ENCODE results near the gene GRIK2.

Gene GRIK2

DNA sequence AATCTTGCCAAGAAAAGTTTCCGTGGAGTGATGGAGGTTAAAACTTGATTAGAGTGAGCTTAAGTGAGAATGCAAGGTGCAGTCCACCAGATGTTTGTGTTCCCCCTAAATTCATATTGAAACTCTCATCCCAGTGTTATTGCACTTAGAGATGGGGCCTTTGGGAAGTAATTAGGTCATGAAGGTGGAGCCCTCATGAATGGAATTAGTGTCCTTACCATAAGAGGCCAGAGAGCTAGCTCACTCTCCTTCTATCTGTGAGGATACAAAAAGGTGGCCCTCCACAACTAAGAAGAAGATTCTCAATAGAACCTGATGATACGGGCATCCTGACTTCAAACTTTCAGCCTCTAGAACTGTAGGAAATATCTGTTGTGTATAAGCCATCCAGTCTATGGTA lies 258.6 kb downstream of the GRIK2 start:
- Histone ChIP-seq H3K4me3 (ENCODE audit: low read depth, low read length) (no peak overlapping the region), H3K4me1 (ENCODE audit: control insufficient read depth, insufficient read depth, low read length) (peaks cover 19% of the 10 kb centered on the region), H3K9ac (ENCODE audit: low read depth, low read length) (no peak overlapping the region), H3K27me3 (ENCODE audit: control insufficient read depth, insufficient read depth, low read length) (no peaks in the 10 kb centered on the region), H3K9me3 (ENCODE audit: control insufficient read depth, insufficient read depth, low read length) (no peaks in the 10 kb centered on the region), H3K36me3 (ENCODE audit: control insufficient read depth, insufficient read depth, low read length) (no peaks in the 10 kb centered on the region)

DNA sequence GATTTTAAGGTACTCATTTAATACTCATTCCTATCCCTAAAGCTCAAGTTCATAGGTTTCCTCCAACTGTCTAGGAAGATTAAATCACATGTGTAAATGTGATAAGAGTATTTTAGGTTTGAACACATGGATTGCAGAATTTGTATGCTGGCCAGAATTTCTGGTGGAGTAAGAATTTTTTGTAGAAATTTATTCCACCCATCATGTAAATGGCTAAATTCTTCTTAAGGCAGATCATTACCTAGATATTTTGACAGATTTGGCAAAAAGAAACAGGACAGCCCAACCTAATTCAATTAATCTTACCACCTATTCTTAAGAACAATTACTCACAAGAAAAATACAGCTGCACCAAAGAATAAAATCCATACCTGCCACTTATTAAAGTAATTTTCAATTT lies 261.6 kb downstream of the GRIK2 start:
- Histone ChIP-seq H3K9me3 (ENCODE audit: control insufficient read depth, insufficient read depth, low read length) (no peaks in the 10 kb centered on the region), H3K4me1 (ENCODE audit: control insufficient read depth, insufficient read depth, low read length) (peaks cover 13% of the 10 kb centered on the region), H3K27me3 (ENCODE audit: control insufficient read depth, insufficient read depth, low read length) (no peaks in the 10 kb centered on the region), H3K9ac (ENCODE audit: low read depth, low read length) (no peak overlapping the region), H3K4me3 (ENCODE audit: low read depth, low read length) (no peak overlapping the region), H3K36me3 (ENCODE audit: control insufficient read depth, insufficient read depth, low read length) (no peaks in the 10 kb centered on the region)

DNA sequence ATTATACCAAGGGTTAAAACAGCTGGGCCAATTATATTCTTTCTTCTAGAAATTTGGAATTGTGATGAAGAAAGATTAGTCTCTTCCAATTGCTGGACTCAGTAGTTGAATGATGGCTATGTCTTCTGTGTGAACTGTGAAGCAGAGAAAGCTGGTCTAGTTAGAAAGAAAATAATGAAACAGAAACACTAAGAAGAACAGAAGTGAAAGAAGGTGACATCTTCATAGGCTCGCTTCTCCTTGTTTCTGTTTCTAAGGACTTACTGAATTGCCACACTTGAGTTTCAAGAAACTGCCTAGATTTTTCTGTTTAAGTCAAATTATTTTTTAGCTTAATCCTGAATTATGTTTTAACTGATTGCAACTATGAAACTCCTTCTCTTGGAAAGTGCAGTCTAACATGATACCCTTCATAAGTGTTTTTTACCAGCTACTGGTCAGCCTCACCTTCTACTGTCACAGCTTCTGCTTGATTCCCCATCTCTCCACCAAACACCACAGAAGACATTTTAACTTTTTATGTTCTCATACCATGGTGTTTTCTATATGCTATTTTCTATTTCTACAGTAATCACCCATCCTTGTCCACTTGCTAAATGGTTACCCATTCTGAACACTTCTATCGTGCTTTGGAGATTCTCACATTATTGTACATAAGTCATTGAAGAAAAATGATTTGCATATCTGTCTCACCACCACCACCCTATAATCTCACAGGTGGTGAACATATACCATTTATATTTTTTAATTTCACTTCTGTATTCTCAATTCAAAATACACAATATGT lies 268.8 kb downstream of the GRIK2 start:
- Histone ChIP-seq H3K36me3 (ENCODE audit: control insufficient read depth, insufficient read depth, low read length) (no peaks in the 10 kb centered on the region), H3K4me1 (ENCODE audit: control insufficient read depth, insufficient read depth, low read length) (no peaks in the 10 kb centered on the region)

DNA sequence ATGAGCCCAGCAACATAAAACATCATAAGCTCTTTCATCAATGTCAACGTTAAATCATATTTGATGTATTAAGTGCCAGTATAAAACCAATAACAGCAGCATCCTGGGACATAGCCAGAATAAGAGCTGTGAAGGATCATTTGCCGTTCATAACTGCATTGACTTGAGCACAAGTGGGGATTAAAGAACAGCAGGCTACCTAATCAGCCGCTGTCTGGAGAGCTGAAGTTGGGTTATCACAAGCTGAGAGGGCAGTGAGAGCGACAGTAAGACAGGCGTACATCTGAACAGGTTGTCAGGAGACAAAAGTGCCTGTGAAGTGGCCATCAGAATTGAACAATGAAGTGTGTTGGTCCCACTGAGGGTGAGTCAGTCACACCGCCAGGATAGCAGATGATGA lies 269.6 kb downstream of the GRIK2 start:
- Histone ChIP-seq H3K27me3 (ENCODE audit: control insufficient read depth, insufficient read depth, low read length) (no peaks in the 10 kb centered on the region), H3K36me3 (ENCODE audit: control insufficient read depth, insufficient read depth, low read length) (no peaks in the 10 kb centered on the region), H3K4me3 (ENCODE audit: low read depth, low read length) (no peak overlapping the region), H3K4me1 (ENCODE audit: control insufficient read depth, insufficient read depth, low read length) (no peaks in the 10 kb centered on the region), H3K9me3 (ENCODE audit: control insufficient read depth, insufficient read depth, low read length) (no peaks in the 10 kb centered on the region), H3K9ac (ENCODE audit: low read depth, low read length) (no peak overlapping the region)

More for the DNA sequence above, 268.8 kb downstream of the GRIK2 start:
- no peaks in the 10 kb centered on the region for H3K27me3 ChIP-seq (ENCODE audit: control insufficient read depth, insufficient read depth, low read length)
- H3K4me3 ChIP-seq (ENCODE audit: low read depth, low read length), result no peak overlapping the region
- no peak overlapping the region for H3K9ac ChIP-seq (ENCODE audit: low read depth, low read length)
- no peaks in the 10 kb centered on the region for H3K9me3 ChIP-seq (ENCODE audit: control insufficient read depth, insufficient read depth, low read length)

DNA sequence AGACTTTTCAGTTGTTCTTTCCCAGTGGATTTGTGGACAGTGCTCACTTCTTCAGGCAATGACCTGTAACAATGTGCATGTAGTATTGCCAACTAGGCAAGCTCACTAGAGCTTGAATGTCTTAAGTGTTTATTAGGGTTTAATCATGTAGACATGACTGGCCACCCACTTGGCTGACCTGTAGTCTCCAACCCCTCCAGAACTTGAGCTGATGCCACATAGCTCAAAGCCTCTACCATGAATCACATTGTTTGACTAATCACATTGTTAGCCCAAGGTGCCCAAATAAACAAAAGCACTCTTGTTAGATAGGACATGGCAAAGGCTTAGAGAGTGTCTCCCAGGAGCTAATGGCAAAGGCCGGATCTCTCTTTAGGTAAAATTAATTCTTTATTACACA lies 272.7 kb downstream of the GRIK2 start:
- Histone ChIP-seq H3K4me1 (ENCODE audit: control insufficient read depth, insufficient read depth, low read length) (no peaks in the 10 kb centered on the region), H3K27me3 (ENCODE audit: control insufficient read depth, insufficient read depth, low read length) (no peaks in the 10 kb centered on the region), H3K36me3 (ENCODE audit: control insufficient read depth, insufficient read depth, low read length) (no peaks in the 10 kb centered on the region), H3K4me3 (ENCODE audit: low read depth, low read length) (no peak overlapping the region), H3K9ac (ENCODE audit: low read depth, low read length) (no peak overlapping the region), H3K9me3 (ENCODE audit: control insufficient read depth, insufficient read depth, low read length) (no peaks in the 10 kb centered on the region)

DNA sequence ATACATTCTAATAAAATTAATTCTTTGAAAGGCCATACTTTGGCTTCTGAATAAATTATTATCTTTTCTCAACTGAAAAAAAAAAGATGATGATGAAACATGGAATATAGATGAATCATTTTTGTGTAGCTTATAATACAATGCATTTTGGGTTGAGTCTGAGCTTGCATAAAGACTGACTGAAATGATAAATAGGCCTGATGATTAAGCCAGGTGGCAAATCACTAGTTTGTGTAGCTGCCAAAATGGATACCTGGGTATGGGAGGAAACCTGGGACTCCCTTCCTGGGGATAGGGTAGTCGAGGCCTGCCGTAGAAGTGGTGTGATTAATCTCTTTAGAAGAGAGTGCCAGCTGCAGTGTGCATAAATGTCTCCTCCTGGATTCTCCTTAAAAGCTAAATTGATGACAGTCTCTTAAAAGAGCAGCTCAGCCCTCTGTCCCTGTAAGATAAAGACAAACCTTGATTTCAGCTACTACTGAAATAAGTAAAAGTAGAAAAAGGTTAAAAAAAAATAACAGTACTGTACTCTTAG lies 275.1 kb downstream of the GRIK2 start:
- no peaks in the 10 kb centered on the region for H3K27me3 ChIP-seq (ENCODE audit: control insufficient read depth, insufficient read depth, low read length)
- no peaks in the 10 kb centered on the region for H3K9me3 ChIP-seq (ENCODE audit: control insufficient read depth, insufficient read depth, low read length)
- H3K4me3 ChIP-seq (ENCODE audit: low read depth, low read length), result no peak overlapping the region
- H3K9ac ChIP-seq (ENCODE audit: low read depth, low read length), result no peak overlapping the region
- H3K4me1 ChIP-seq (ENCODE audit: control insufficient read depth, insufficient read depth, low read length), result no peaks in the 10 kb centered on the region
- no peaks in the 10 kb centered on the region for H3K36me3 ChIP-seq (ENCODE audit: control insufficient read depth, insufficient read depth, low read length)

DNA sequence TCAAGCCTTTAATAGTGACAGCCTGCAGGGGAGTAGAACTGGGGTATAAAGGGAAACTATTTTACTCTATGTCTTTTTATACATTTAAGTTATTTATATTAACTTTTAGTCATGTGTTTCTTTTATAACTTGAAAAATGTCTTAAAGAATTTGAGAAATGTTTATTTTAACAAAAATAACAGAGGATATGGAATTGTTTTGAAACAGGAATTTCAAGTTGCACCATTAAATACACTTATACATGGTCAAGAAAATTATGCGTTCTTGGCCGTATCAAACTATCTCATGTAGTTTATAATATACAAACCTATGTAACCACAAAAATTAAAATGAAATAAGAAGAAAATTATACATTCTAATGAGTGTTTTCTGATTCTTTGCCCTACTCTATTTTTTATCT lies 282.7 kb downstream of the GRIK2 start:
- Histone ChIP-seq H3K4me3 (ENCODE audit: low read depth, low read length) (no peak overlapping the region), H3K9me3 (ENCODE audit: control insufficient read depth, insufficient read depth, low read length) (no peaks in the 10 kb centered on the region)

DNA sequence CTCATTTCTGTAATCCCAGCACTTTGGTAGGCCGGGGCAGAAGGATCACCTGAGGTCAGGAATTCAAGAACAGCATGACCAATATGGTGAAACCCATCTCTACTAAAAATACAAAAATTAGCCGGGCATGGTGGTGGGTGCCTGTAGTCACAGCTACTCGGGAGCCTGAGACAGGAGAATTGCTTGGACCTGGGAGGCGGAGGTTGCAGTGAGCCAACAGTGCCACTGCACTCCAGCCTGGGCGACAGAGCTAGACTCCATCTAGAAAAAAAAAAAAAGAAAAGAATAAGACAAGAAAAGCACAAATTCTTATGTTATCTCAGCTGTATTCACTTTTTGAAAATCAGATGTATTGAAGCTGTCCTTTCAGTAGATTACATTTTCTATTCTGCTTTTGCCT lies 289.4 kb downstream of the GRIK2 start:
- Histone ChIP-seq H3K27me3 (ENCODE audit: control insufficient read depth, insufficient read depth, low read length) (no peaks in the 10 kb centered on the region), H3K9me3 (ENCODE audit: control insufficient read depth, insufficient read depth, low read length) (no peaks in the 10 kb centered on the region), H3K36me3 (ENCODE audit: control insufficient read depth, insufficient read depth, low read length) (no peaks in the 10 kb centered on the region), H3K4me3 (ENCODE audit: low read depth, low read length) (no peak overlapping the region), H3K4me1 (ENCODE audit: control insufficient read depth, insufficient read depth, low read length) (peaks cover 14% of the 10 kb centered on the region), H3K9ac (ENCODE audit: low read depth, low read length) (no peak overlapping the region)

More for the DNA sequence above, 282.7 kb downstream of the GRIK2 start:
- Histone ChIP-seq H3K4me1 (ENCODE audit: control insufficient read depth, insufficient read depth, low read length) (peaks cover 3% of the 10 kb centered on the region), H3K27me3 (ENCODE audit: control insufficient read depth, insufficient read depth, low read length) (no peaks in the 10 kb centered on the region), H3K36me3 (ENCODE audit: control insufficient read depth, insufficient read depth, low read length) (no peaks in the 10 kb centered on the region), H3K9ac (ENCODE audit: low read depth, low read length) (no peak overlapping the region)

DNA sequence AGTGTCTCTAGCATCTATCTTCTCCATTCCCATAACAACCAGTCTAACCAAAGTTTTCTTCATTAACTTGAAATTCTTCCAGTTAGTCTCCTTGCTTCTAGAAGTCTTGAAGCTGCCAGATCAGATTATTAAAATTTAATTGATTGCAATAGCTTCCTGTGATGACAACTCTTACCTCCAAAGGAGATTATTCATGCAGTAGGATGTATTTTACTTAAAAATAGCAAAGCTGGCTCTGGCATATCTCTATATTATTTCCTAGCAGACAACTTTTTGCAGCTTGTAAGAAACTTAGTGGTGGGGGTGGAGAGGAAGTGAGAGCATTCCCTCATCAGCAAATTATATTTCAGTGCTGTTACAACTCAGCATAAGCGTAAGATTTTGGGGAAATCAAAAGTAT lies 290.4 kb downstream of the GRIK2 start:
- Histone ChIP-seq H3K27me3 (ENCODE audit: control insufficient read depth, insufficient read depth, low read length) (no peaks in the 10 kb centered on the region), H3K9me3 (ENCODE audit: control insufficient read depth, insufficient read depth, low read length) (no peaks in the 10 kb centered on the region), H3K9ac (ENCODE audit: low read depth, low read length) (no peak overlapping the region), H3K36me3 (ENCODE audit: control insufficient read depth, insufficient read depth, low read length) (no peaks in the 10 kb centered on the region), H3K4me1 (ENCODE audit: control insufficient read depth, insufficient read depth, low read length) (peaks cover 11% of the 10 kb centered on the region), H3K4me3 (ENCODE audit: low read depth, low read length) (no peak overlapping the region)

DNA sequence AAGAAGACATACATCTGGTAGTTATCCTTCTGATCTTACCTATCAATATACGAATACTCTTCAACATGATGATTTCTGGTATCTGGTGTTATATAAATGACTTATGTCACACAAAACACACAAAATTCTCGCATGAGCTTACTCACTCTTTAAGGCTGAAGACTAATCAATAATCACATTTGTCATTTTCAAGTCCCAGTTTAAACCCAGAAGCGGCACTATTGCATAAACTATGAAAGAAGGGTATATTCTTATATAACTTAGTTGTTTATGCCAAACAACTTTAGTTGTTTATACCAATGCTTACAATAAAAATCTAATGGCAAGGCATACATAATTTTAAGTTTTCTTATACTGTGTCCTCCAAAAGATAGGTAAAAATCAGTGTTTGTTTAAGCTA lies 293.1 kb downstream of the GRIK2 start:
- no peaks in the 10 kb centered on the region for H3K27me3 ChIP-seq (ENCODE audit: control insufficient read depth, insufficient read depth, low read length)
- H3K9me3 ChIP-seq (ENCODE audit: control insufficient read depth, insufficient read depth, low read length), result no peaks in the 10 kb centered on the region
- no peaks in the 10 kb centered on the region for H3K36me3 ChIP-seq (ENCODE audit: control insufficient read depth, insufficient read depth, low read length)
- no peak overlapping the region for H3K9ac ChIP-seq (ENCODE audit: low read depth, low read length)
- no peak overlapping the region for H3K4me3 ChIP-seq (ENCODE audit: low read depth, low read length)
- H3K4me1 ChIP-seq (ENCODE audit: control insufficient read depth, insufficient read depth, low read length), result peaks cover 10% of the 10 kb centered on the region

DNA sequence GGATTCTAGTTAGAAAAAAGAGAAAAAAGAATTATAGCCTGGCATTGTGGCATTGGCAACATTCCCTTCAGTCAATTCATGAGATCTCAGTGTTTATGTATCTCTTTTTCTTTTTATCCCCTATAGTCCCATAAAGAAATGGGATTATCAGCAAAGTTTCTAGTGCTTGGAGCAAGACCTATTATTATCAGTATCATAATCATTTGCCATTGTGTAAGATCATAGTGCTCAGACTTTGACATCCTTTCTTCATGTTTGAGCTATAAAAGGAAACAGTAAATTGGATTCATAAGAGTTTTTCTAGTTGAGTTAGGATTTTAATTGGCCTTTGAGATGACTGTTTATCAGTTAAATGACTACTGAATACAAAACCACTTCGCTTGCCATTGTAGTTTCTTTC lies 295.6 kb downstream of the GRIK2 start:
- H3K36me3 ChIP-seq (ENCODE audit: control insufficient read depth, insufficient read depth, low read length), result no peaks in the 10 kb centered on the region
- H3K9me3 ChIP-seq (ENCODE audit: control insufficient read depth, insufficient read depth, low read length), result no peaks in the 10 kb centered on the region
- no peak overlapping the region for H3K9ac ChIP-seq (ENCODE audit: low read depth, low read length)
- H3K27me3 ChIP-seq (ENCODE audit: control insufficient read depth, insufficient read depth, low read length), result no peaks in the 10 kb centered on the region
- no peaks in the 10 kb centered on the region for H3K4me1 ChIP-seq (ENCODE audit: control insufficient read depth, insufficient read depth, low read length)
- H3K4me3 ChIP-seq (ENCODE audit: low read depth, low read length), result no peak overlapping the region

DNA sequence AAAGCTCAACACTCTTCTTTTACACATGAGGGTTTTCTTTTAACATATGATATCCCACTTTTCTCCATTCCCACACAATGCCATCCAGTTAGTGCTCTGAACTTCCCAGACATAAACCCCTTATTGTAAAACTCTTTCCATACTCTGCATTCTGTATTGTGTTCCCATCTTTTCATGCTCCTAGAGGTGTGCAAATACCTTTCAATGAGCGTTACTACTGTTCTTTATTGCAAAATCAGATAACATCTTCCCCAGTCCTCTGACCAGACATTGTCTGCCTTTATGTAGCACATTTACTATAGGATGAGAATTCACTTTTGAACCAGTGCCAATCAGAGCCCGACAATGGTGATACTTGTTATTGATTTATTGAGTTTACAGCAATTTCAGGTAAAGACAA lies 296.2 kb downstream of the GRIK2 start:
- Histone ChIP-seq H3K9ac (ENCODE audit: low read depth, low read length) (no peak overlapping the region), H3K27me3 (ENCODE audit: control insufficient read depth, insufficient read depth, low read length) (no peaks in the 10 kb centered on the region), H3K9me3 (ENCODE audit: control insufficient read depth, insufficient read depth, low read length) (no peaks in the 10 kb centered on the region), H3K36me3 (ENCODE audit: control insufficient read depth, insufficient read depth, low read length) (no peaks in the 10 kb centered on the region), H3K4me1 (ENCODE audit: control insufficient read depth, insufficient read depth, low read length) (no peaks in the 10 kb centered on the region), H3K4me3 (ENCODE audit: low read depth, low read length) (no peak overlapping the region)

Data from iPS-15b (cell line).